Cardiac fibroblast (primary cell): ENCODE results near the gene TEF.

Experiments used
- DNase-seq, 2 donors: peaks; one replicate each; pipeline versions ENCODE4 v3.0.0 to v3.0.0-alpha.2; 2010; ENCODE audit warnings: low read depth in 2 of 2
- H3K4me3 ChIP-seq, 2 donors: replicated peaks in 1 of 2; 1 replicate in 1 of 2; 2 replicates in 1 of 2; pipeline ENCODE4 v1.5.1; 2011; ENCODE audit warnings: low read depth in 2 of 2, low read length in 2 of 2, mild to moderate bottlenecking in 2 of 2, moderate library complexity in 1 of 2
- CTCF ChIP-seq: IDR thresholded peaks from one replicate; pipeline ENCODE4 v1.5.1; 2011; ENCODE audit warnings: low read depth, mild to moderate bottlenecking, low read length, inconsistent platforms

TEF gene

GRCh38 chr22:41345807-41346335, 35.9 kb upstream of the TEF start:
- no peak for DNase-seq
- H3K4me3 ChIP-seq: no peak overlapping the region
- no peak for TF ChIP-seq CTCF

- TF ChIP-seq CTCF: no peak
- no peak for DNase-seq
- no peak overlapping the region for H3K4me3 ChIP-seq
Observed at GRCh38 chr22:41347066-41347859, 34.5 kb upstream of the TEF start.

GRCh38 chr22:41348964-41349484, 32.7 kb upstream of the TEF start:
- no peak for DNase-seq
- no peak overlapping the region for H3K4me3 ChIP-seq
- no peak for TF ChIP-seq CTCF

- H3K4me3 ChIP-seq: no peak overlapping the region
- no peak for TF ChIP-seq CTCF
- peak; percentile 39 to 79 for DNase-seq
Observed at GRCh38 chr22:41350087-41350486, 31.7 kb upstream of the TEF start.

- no peak for DNase-seq
- H3K4me3 ChIP-seq: no peak overlapping the region
- no peak for TF ChIP-seq CTCF
Observed at GRCh38 chr22:41351011-41351410, 30.7 kb upstream of the TEF start.

GRCh38 chr22:41352058-41352457, 29.7 kb upstream of the TEF start:
- TF ChIP-seq CTCF: no peak
- H3K4me3 ChIP-seq: no peak overlapping the region
- peak; percentile 47 to 73 for DNase-seq
